ENCODE results near the gene PPP1R3D. TPM values are rescaled to one million over a fixed set of nuclear protein-coding genes. Genes with fewer than 3 reads are reported as not detected.

The PPP1R3D gene
- total RNA-seq, 4 donors from 2014 or later, result 8.4 to 14.7 (median 10.8) TPM

- TF ChIP-seq POLR2A (IDR thresholded peaks at IDR 0.05) (no peak), CTCF (IDR thresholded peaks at IDR 0.05) (no peak)
- no peak overlapping the region for H3K4me3 ChIP-seq
- WGBS, 2 donors, result 40 to 60% methylated on average over 4 of the region's 4 CpGs
- H3K36me3 ChIP-seq, result no peaks in the 10 kb centered on the region
- H3K27me3 ChIP-seq, result no peaks in the 10 kb centered on the region
- no peaks in the 10 kb centered on the region for H3K9me3 ChIP-seq
- intact Hi-C loops (cut with DNase I), result no loop called here
- DNase-seq, result no peak
- H3K4me1 ChIP-seq, result no peaks in the 10 kb centered on the region
- no peak overlapping the region for H3K27ac ChIP-seq
These were observed 27.5 kb downstream of the PPP1R3D start for GRCh38 chr20:59912609-59913008.

- Histone ChIP-seq H3K4me3 (no peak overlapping the region), H3K36me3 (no peaks in the 10 kb centered on the region), H3K27me3 (no peaks in the 10 kb centered on the region), H3K27ac (no peak overlapping the region), H3K9me3 (no peaks in the 10 kb centered on the region), H3K4me1 (no peaks in the 10 kb centered on the region)
- intact Hi-C loops (cut with DNase I), result no loop called here
- TF ChIP-seq CTCF (IDR thresholded peaks at IDR 0.05) (no peak), POLR2A (IDR thresholded peaks at IDR 0.05) (no peak)
- WGBS, 2 donors, result 42 to 66% methylated on average over 2 of the region's 2 CpGs
- DNase-seq, result no peak
These were observed 29.1 kb downstream of the PPP1R3D start for GRCh38 chr20:59911041-59911440.

GRCh38 chr20:59908855-59909254 lies 31.2 kb downstream of the PPP1R3D start:
- TF ChIP-seq POLR2A (IDR thresholded peaks at IDR 0.05), result no peak
- no peak for TF ChIP-seq CTCF (IDR thresholded peaks at IDR 0.05)
- H3K4me1 ChIP-seq, result no peaks in the 10 kb centered on the region
- H3K4me3 ChIP-seq, result no peak overlapping the region
- WGBS, 2 donors, result 88 to 93% methylated on average over 5 of the region's 5 CpGs
- no peaks in the 10 kb centered on the region for H3K27me3 ChIP-seq
- no peaks in the 10 kb centered on the region for H3K36me3 ChIP-seq
- DNase-seq, result no peak
- no peak overlapping the region for H3K27ac ChIP-seq
- intact Hi-C loops (cut with DNase I), result no loop called here
- no peaks in the 10 kb centered on the region for H3K9me3 ChIP-seq

- no peak overlapping the region for H3K4me3 ChIP-seq
- no peaks in the 10 kb centered on the region for H3K9me3 ChIP-seq
- H3K36me3 ChIP-seq, result no peaks in the 10 kb centered on the region
- 88 to 96% methylated on average over 1 of the region's 1 CpG for WGBS, 2 donors
- DNase-seq, result no peak
- H3K27ac ChIP-seq, result no peak overlapping the region
- no peak for TF ChIP-seq CTCF (IDR thresholded peaks at IDR 0.05)
- H3K27me3 ChIP-seq, result no peaks in the 10 kb centered on the region
- intact Hi-C loops (cut with DNase I), result no loop called here
- H3K4me1 ChIP-seq, result no peaks in the 10 kb centered on the region
These were observed 36.5 kb downstream of the PPP1R3D start for GRCh38 chr20:59903621-59904020.

GRCh38 chr20:59902470-59902869 lies 37.6 kb downstream of the PPP1R3D start:
- WGBS, 2 donors, result 93 to 96% methylated on average over 3 of the region's 3 CpGs
- no peaks in the 10 kb centered on the region for H3K27me3 ChIP-seq
- no peak for TF ChIP-seq POLR2A (IDR thresholded peaks at IDR 0.05)
- TF ChIP-seq CTCF (IDR thresholded peaks at IDR 0.05), result no peak

More at GRCh38 chr20:59902470-59902869, 37.6 kb downstream of the PPP1R3D start:
- H3K4me3 ChIP-seq, result no peak overlapping the region
- no peaks in the 10 kb centered on the region for H3K36me3 ChIP-seq
- no peaks in the 10 kb centered on the region for H3K9me3 ChIP-seq
- H3K27ac ChIP-seq, result no peak overlapping the region
- no peak for DNase-seq
- no peaks in the 10 kb centered on the region for H3K4me1 ChIP-seq
- intact Hi-C loops (cut with DNase I), result no loop called here

Data from esophagus squamous epithelium (tissue), 5 donors.